ENCODE data around the gene THEM5. TPM values are rescaled to one million over a fixed set of nuclear protein-coding genes. Genes with fewer than 3 reads are reported as not detected.

The THEM5 gene
- total RNA-seq, 1 donor from 2014 or later: not detected

DNA sequence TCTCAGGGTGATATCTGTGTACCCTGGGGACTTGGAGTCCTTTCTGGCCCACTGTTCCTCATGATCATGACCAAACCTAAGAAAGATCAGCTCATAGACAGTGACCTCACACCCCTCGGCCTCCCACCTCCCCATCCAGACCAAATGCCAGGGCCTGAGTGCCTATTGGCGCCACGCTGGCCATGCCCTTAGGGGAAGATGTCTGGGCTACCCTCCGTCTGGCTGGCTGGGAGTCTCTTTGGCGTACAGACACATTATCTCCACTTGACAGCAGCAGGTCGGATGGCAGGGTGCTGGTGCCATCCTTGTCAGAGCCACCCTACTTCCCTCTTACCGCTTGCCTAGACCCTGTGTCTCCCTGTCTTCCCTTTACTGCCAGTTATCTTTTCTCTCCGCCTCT, 30.3 kb downstream of the THEM5 start:
- intact Hi-C loops (cut with micrococcal nuclease): no loop called here

DNA sequence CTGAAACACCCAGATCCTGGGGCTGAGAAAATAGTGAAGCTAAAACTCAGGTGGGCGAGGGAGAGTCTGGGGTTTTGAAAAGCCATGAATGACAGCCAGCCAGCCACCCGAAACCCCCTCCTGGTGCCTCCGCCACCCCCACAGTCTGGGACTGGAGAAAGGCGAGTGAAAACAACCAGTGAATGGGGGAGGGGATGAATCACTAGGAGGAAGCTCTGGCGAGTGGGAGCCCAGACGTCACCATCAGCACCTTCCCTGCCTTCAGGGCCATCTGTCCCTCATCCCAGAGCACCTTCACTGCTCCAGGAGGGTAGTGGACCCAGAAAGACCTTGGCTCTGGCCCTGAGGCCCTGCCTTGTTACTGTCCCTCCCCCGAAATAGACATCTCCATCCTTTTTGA, 31.1 kb downstream of the THEM5 start:
- intact Hi-C loops (cut with micrococcal nuclease): no loop called here

DNA sequence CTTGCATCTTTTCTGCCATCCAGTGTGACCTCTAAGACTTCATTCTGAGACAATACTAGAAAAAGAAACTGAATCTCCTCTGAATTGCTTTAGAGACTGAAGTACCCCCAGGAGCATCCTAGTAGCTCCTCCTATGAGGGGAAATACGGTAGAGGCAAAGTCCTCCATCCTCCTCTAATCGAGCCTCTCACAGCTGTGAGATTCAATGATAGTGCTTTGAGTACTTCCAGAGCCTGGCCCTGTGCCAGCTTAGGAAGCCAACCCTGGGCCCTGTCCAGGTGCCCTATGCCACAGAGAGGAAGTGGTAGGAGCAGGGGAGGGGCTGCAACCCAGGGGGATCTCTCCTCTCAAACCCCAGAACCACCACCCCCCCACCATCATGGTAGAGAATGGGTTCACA, 32.6 kb downstream of the THEM5 start:
- intact Hi-C loops (cut with micrococcal nuclease): loop anchor here (1.0 kb wide), 1 partner anchor 7 kb away; no protein-coding TSS in a partner anchor

DNA sequence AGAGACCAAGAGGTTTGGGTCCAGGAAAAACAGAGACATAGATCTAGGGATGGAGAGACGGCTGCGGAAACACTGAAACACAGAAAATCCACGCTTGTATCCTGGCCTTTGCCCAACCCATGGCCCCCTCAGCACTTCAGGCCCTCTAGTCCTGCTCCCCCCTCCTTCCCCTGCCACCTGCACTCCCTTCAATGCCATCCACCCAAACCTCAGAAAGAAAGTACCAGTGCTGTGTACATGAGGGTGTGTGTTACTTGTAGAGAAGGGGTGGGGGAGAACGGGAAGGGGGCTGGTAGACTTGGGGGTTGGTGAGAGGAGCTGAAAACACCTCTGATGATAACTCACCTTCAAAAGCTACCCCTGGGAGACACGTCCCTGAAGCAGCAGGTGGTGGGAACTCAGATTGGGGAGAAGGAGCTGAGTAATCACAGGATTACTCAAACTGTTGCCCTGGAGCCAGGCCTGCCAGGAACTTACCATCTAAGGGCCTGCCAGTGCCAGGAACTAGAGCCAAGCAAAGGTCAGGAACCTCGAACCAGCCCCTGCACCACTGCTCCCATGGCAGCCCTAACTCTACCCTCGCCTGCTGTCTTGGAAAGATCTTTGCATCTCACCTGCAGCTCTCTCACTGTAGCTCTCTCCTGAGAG, 33.4 kb downstream of the THEM5 start:
- intact Hi-C loops (cut with micrococcal nuclease): loop anchor here (1.0 kb wide), 1 partner anchor 8 kb away; no protein-coding TSS in a partner anchor

DNA sequence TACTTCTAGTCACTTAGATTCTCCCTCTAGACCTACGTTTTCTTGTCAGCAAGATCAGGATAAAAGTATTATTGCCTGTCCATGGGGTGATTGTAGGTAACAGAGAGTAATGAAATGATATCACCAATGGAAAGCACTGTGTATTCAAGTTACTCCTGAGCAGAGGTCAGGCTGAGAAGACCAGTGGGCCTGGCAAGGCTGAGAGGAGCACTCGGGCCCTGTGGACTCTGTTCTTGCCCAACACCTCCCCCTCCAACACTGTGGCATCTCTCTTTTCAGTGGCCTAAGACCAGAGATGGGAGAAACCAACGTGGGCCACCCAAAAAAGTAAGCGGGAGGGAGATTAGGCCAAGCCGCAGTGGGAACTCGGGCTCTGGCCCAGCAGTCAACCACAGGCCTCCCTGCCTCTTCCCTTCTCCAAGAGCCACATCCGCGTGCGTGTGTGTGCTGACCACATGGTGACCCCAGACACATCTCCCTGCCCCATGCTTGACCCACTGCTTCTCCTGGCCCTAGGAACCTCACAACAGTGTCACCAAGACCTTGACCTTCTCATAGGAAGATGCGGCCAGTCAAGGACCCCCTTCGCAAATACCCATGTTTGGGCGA, 34.2 kb downstream of the THEM5 start:
- intact Hi-C loops (cut with micrococcal nuclease): no loop called here

DNA sequence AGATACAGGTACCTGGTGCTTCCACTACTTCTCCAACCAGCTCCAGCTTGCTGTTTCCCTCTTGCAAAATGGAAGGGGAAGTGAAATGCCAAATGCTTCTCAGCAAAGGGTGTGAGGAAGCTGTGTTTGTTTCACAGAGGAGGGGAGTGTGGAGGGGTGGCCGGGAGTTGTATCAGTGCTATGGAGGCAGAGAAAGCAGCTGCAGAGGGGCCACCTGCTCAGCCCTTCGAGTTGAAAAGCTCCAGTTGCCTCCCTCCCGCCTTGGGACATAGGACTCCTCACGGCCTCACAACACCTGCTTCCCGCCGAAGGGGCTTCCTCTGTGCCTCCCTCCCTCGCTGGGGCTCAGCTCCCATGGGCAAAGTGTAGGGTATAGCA, 36.2 kb downstream of the THEM5 start:
- intact Hi-C loops (cut with micrococcal nuclease): no loop called here

DNA sequence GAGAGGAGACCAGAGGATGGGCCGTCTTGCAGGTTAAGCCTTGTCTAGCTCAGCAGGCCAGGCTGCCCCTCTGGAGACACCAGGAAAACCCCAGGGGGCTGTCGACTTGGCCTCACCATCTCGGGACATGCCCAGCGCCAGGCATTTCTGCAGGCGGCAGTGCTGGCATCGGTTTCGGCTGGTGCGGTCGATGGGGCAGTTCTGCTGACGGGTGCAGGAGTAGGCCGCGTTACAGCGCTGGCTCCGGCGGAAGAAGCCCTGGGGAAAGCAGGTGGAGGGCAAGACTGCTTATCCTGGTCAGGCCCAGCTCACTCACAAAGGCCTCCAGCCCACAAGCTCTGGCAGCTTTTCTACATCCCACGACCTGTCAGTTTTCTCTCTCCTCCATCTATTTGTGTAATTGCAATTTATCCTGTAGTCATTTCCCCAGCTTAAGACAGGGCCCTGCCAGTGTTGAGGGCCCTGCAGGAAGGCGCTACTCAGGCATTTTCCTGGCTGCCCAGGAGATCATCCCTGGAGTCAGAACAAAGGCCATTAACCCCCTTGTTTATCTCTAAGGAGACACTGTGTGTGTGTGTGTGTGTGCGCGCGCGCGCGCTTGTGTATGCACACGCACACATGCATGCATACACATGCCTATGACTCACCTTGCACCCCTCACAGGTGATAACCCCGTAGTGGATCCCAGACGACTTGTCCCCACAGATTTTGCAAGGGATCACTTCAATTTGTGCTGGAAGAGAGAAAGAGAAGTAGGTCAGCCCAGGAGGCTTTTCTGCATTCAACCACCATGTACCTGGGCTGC, 36.8 kb downstream of the THEM5 start:
- intact Hi-C loops (cut with micrococcal nuclease): no loop called here

DNA sequence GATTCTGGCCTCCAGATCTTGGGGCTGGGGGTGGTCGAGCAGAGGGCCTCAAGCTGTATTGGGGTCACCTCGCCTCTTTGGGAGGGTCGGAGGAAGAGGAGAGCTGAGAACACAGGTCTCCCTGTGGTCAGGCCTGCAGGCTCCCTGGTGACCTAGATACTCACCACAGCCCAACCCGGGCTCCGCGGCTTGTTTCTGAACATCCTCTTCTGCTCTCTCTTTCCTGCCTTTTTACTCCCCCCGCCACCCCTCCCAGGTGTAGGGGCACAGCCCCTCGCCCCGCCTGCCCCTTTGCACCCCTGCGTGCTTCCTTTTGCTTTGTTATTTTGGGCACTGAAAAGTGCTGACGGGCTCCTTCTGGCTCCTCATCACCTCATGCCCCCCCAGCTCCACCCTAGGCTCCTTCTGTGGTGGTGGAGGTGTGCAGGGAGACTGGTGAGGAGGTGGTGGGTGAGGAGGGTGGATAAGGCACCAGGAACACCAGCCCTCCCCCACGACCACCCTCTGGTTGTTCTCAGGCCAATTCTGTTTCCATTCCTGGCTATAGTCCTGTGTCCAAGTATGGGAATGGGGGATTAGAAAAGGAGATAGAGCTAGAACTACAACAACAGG, 37.7 kb downstream of the THEM5 start:
- intact Hi-C loops (cut with micrococcal nuclease): no loop called here

DNA sequence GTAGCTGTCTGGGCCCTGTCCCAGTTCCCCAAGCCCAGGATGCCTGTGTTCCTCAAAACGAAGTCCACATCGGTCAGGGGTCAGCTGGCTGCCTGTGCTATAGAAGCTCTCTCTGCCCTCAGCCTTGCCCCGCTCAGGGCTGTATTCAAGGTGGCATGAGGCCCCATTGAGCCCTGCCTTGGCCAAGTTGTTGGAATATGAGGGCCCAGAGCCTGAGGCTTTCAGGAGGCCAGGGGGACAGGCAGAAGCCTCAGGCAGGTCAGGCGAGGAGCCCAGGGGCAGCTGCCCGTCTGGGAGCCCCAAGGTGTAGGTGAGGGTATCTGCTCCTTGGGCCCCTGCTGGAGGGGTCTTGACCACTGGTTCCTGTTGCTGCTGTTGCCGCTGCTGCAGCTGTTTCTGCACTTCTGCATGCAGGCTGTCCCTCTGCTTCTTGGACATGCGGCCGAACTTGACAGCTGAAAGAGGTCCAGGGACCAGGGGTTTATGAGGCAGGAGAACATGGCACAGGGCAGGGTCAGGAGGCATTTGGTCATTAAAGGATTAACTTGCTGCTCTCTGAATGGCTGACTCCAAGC, 38.5 kb downstream of the THEM5 start:
- intact Hi-C loops (cut with micrococcal nuclease): no loop called here

DNA sequence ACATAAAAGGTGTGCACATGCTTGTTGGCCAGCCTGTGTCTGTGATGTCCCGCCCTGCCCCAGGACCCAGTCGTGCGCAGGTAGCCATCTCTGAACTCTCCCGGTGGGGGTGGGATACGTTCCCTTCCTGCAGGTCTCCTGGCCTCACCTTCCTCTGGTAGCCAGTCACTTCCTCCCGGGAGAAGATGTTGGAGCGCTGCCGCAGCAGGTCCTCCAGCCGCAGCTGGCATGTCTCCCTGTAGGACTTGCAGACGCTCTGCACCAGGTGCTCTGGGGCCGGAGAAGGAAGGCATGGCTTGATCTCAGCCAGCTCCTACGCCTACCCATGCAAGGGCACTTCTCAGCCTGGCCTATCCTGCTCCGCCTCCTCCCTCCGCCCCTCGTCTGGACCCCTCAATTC, 39.1 kb downstream of the THEM5 start:
- intact Hi-C loops (cut with micrococcal nuclease): no loop called here

DNA sequence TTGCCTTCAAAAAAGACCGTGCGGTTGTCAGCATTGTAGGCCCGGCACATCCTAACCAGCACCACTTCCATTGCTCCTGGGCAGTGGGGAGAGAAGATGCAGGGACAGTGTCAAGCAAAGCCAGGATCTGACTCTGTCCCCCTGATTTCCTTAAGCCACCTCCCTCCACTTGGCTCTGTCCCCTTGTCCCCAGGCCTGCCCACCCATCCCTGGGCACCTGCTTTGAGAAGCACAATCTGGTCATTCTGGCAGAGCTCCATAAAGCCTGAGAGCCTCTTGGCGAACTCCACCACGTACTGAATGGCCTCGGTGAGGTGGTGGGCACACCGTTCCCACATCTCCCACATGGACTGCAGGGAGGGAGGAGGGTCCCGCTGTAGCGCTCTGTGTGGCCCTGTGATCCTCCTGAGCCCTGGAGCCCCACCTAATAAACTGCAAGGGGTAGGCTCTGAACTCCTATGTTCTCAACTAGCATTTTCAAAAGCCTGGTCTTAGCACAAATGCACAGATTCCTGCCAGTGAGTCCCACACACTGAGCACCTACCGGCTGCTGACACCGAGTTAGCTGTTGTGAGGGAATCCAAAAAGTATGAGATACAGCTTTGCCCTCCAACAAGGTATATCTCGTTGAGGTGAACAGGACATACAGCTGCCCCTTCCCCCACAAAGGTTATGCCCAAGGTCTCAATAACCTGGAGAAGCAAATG, 40.1 kb downstream of the THEM5 start:
- intact Hi-C loops (cut with micrococcal nuclease): no loop called here

DNA sequence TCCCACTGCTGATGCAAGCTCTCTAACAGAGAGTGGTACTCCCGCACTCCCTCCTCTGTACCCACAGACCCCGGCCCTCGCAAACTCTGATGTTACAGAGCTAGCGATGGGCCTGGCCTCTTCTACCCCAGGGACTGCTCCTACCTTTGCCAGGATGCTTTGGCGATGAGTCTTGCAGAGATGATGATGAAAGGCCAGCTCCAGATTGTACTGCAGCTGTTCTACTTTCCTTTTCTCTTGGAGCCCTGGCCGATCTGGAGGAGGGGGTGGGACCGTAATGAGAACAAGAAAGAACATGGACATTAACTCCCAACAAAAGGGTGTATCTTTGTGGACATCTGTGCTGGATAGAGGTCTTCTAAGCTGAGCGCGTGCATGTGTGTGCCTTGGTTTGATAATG, 42.3 kb downstream of the THEM5 start:
- intact Hi-C loops (cut with micrococcal nuclease): no loop called here

DNA sequence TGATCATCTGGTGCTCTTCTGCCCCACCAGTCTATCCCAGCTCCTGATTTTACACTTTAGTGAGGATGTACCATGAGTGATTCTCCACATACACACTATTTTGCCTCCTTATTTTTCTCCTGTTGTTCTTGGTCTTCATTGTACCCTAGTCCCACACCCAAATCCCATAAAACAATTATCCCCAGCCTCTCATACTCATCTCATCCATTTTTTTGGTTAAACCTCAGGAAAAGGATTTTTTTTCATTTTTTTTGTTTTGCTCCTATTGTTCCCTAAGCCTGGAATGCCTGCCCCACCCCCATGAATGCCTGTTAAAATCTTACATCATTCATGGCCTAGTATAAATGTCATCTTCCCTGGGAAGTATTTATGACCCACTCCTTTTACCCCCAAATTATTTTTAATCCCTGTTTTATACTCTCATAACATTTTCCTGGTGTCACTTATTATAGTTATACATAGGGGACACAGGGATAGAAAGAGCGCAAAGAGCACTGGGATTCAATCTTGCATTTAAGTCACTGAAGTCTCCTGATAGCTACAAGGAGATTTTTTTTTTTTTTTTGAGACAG, 43.4 kb downstream of the THEM5 start:
- intact Hi-C loops (cut with micrococcal nuclease): no loop called here

DNA sequence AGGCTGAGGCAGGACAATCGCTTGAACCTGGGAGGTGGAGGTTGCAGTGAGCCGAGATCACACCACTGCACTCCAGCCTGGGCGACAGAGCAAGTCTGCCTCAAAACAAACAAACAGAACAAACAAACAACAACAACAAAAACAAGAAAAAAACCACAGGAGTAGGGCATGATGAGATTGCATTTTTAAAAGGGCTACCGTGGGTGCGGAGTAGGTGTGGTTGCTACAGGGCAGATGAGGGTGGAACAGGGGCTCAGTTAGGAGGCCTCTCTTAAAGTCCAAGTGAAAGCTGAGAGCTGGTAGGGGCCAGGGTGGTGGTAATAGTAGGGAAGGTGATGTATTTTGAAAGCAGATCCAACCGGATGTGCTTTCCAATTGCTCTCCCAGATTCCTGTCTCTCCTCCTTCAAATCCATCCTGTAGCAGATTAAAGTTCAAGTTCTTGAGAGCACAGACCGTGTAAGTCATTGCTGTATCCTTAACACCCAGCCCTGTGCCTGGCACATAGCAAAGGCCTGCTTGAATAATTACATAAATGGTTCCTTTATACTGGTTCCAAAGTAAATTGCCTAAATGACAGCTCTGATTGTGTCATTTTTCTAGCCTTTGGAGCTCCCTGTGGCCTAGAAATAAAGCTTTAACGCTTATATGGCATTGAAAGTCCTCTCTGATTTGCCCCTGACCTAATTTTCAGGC, 44.1 kb downstream of the THEM5 start:
- intact Hi-C loops (cut with micrococcal nuclease): no loop called here

DNA sequence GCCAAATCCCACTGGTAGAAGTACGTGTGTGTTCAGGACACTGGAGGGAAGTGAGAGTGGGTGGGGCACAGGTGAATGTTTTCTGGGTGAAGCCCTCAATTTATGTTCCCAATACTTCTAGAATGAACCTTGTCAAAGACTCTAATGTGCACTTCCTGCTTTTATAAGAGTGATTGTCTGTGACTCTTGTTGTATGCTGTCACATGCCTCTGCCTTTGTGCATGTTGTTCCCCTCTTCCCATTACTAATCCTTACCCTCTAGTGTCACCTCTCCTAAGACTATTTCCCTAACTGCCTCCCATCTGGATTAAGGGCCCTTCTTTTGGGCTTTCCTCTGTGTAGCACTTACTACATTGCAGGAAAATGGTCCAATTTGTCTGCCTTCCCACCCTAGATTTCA, 45.7 kb downstream of the THEM5 start:
- intact Hi-C loops (cut with micrococcal nuclease): no loop called here

DNA sequence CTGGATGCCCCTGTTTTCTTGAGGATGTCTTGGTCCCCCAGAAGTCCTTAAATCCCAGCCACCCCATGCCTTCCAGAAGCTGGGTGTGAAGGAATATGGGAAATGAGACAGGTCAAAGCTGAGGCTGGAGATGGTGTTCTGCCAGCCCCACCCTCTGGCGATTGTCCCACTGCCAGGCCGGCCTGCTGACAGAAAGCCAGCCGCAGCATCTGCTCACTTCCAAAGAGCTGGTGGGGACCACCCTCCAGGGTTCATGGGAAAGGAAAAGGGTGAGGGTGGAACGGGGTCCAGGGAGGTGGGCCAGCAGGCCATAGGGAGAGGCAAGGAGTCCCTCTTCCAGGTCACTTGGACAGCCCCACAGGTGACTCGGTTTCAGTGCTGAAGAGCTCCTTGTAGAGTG, 46.4 kb downstream of the THEM5 start:
- intact Hi-C loops (cut with micrococcal nuclease): no loop called here

DNA sequence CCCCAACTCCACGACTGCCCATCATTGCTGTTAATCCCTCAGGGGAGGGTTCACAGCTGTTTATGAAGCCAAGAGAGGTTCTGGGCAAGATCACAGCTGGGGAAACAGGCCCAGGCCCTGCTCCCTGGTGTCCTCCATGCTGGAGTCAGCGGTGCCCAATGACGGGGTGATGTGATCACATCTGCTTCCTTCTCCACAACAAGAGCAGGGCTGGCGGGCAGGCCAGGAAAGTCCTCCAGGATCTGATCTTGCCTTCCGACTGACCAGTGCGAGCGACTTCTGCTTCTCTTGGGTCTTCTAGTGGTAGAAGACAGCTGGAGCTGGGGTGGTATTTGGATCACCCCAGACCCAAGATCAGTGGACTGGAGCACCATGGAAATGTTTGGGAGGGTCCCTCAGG, 47.3 kb downstream of the THEM5 start:
- intact Hi-C loops (cut with micrococcal nuclease): no loop called here

DNA sequence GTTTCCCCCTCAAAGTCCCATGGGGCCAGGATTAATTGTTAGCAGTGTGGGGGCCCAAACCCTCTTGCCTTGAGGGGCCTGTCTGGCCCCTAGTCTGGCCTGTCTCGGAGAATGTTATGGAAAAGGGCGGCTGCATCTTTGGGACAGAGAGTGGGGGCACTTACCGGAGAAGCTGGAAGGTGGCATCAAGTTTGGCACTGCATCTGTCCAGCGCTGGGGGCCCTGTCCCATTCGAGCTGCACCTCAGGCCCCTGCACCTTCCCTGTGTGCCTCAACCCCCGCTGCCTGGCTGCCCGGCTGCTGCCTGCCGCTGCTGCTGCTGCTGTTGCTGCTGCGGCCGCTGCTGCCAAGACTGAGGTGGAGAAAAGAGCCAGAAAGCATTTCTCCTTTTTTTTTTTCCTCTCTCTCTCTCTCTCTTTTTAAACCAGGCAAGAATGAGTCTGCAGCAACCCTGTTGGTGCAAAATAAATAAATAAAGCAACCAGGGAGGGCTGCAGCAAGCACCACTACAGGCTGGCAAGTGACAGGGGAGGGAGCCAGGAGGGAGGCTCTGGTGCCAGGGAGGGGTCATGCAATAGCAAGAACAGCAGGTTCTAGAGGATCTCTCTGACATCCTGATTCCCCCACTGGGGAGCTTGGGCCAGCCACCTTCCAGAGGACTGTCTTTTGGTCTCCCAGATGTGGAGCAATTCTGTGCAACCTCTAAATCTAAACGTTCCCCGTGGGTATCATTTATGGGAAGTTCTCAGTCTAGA, 48.3 kb downstream of the THEM5 start, which contains the start of gene LINGO4:
Gene LINGO4 (minus strand): TSS at position 354 of the 755 bp plus-strand sequence. CDS start 2,715 bp downstream, outside the sequence.
- intact Hi-C loops (cut with micrococcal nuclease): no loop called here

DNA sequence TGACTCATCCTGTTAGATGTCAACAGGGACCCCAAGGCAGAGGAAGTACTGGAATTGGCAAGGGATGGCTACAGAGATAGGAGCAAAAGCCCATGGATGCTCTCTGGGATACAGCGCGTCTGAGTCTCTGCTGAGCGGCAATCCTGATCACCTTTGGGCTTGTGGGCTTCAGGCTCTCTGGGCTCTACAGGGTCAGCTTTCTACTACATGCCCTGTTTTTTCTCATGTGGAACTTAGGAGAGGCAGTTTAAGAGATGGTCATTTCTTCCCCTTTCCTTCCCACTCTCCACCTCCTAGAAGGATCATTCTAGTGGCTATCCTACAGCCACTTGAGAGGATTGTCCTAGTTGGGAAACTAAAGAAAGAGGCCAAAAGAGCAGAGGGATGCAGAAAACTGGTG, 49.6 kb downstream of the THEM5 start:
- intact Hi-C loops (cut with micrococcal nuclease): no loop called here

Data from T-helper 1 cell treated with Interleukin-12 subunit alpha and Interleukin-12 subunit beta and Interleukin-4 antibody, amounts not matched to agents 30 ng/mL and 1 ng/mL, for 36 hours (primary cell).